Stimulated activated CD8-positive, alpha-beta memory T cell treated with anti-CD3 and anti-CD28 coated beads, Interleukin-12 subunit alpha, Interleukin-12 subunit beta, amount 100 ng/mL, for 24 hours (primary cell): ENCODE data around the gene HJURP.

Experiments
- DNase-seq: peaks from one replicate; pipeline ENCODE4 v3.0.0-alpha.2; 2020; ENCODE audit errors: extremely low read depth

HJURP gene

GRCh38 chr2:233815861-233816260 lies 38.5 kb downstream of the HJURP start:
- DNase-seq, result no peak

GRCh38 chr2:233814056-233814835 lies 40.1 kb downstream of the HJURP start:
- DNase-seq, result no peak

GRCh38 chr2:233813236-233814055 lies 40.9 kb downstream of the HJURP start:
- DNase-seq, result no peak

GRCh38 chr2:233811732-233812131 lies 42.6 kb downstream of the HJURP start:
- DNase-seq, result no peak

GRCh38 chr2:233811087-233811486 lies 43.2 kb downstream of the HJURP start:
- no peak for DNase-seq

GRCh38 chr2:233810385-233810784 lies 44.0 kb downstream of the HJURP start:
- no peak for DNase-seq

DNA sequence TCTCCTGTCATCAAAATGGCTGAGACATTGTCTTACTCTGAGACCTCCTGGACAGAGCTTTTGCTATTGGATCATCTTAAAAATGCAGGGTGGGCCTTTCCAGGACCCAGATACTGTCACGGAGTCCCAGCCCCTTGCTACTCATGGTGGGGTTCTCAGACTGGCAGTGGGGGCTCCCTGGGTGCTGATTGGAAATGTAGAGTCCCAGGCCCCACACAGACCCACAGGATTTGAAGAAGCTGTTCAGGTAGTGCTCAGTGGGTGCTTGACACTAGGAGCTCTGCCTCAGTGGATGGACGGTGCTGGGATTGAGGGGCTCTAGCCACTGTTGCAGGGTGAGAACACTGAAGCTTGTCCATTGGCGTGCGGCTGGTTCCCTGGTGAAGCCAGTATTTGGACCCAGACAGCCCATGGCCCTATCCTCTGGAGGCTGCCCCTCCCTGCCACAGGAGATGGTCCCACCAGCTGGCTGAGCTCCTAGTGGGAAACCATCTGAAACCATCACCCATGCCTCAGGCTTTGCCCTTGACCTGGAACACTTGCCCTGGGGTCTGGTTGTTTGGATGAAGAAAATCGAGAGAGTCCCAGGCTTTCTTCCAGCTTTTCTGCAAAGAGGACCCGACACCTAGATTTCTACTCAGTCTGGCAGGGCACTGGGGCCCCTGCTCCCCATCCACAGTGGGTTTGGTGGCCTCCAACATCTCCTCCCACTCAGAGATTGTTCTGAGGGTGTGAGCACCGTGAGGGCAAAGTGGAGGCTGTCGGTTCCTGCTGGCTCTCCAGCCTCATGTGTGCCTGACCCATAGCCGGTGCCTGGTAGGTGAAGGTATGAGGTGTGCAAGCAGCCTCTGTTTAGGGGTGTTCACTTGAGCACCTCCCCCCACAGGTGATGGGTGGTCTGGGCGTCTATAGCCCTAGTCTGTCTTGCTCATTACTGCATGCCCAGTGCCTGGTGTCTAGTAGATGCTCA lies 46.1 kb downstream of the HJURP start:
- DNase-seq, result no peak

- no peak for DNase-seq
Measured at GRCh38 chr2:233807215-233807865, 47.0 kb downstream of the HJURP start.

DNA sequence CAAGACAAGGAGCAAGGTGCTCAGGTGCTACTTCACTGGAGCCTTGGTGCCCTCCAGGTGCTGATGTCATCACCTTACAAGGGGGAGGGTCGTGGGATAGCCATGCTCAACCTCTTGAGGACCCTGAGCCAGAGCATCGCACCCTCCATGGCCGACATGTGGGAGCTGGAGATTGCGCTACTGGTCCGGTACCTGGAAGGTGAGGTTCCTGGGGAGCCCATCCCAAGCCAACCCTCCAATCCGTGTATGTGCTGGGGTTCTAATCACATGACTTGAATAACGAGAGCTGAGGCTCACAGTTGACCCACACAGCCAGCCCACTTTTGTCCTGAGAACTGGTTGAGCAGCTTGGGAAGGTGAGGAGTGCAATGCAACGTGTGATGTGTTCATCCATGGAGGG lies 50.3 kb downstream of the HJURP start:
- no peak for DNase-seq

DNA sequence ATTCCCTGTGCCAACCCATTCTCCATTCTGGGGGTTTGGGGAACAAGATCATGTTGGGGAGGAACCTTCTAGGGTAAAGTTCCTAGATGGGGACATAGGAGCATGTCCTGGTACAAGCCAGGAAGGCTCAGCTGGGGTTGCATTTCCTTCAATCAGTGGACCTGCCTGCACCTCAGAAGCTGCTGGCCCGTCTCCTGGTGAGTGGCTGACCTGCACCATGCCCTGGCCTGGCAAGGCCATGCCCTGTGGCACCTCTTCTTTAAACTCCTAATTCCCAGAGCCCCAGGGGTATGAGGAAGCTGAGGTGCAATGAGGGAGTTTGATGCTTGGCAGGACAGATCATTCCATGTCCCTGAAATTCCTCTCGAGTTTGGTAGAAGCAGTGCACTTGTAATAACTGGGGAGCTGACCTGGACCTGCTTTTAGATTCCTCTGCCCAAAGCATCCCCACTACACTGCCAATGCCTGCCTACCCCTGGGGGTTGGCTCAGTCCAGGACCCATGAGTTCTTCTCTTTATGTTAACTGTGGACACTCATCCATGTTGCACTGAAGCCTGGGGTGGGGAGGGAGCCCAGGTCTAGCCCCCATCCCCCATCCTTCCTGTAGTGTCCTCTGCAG lies 50.9 kb downstream of the HJURP start:
- DNase-seq, result no peak

- DNase-seq, result no peak
Measured at GRCh38 chr2:233802132-233802815, 52.1 kb downstream of the HJURP start.

DNA sequence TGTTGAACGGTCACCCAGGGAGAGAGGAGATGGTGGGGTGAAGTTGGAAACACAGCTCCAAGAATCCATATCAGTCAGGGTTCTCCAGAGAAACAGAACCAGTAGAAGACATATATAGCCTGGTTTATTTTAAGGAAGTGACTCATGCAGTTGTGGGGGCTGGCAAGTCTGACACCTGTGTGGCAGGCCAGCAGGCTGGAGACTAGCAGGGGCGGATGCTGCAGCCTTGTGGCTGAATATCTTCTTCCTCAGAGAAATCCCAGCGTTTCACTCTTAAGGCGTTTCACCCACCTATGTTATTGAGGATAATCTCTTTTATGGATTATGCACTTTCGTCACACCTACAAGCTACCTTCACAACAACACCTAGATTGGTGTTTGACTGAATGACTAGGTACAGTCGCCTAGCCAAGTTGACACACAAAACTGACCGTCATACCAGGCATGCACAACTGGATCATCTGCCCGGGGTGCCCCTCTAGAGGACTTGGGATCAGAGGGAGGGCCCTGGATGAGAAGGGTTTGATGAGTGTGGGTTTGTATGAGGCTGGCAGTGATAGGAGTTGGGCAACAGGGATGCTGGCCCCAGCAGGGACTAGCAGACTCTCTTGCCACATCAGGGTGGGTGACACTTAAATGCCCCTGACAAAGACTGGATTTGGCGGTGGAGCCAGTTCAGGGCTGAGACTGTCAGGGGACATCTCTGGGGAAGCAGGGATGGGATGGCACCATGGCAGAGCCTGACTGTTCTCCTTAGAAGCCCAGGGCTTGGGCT lies 52.8 kb downstream of the HJURP start:
- no peak for DNase-seq

DNA sequence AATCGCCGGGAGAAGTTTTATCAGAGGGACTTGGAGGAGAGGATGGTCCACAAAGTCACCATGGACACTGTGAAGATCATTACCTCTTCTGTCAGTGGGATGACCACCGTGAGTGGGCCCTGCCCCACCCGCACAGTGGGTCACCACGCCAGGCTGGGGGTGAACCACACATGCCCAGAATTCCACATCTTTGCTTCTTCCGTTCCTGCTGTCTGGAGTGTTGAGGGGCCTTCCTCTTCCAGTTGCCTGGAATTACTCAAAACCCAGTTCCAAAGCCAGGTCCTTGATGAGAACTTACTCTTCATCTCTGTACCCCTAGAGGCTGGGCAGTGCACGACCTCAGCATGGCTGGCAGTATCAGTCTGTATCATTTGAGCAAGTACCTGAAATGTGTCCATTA lies 54.1 kb downstream of the HJURP start:
- no peak for DNase-seq

GRCh38 chr2:233799716-233800115 lies 54.6 kb downstream of the HJURP start:
- DNase-seq, result no peak

DNA sequence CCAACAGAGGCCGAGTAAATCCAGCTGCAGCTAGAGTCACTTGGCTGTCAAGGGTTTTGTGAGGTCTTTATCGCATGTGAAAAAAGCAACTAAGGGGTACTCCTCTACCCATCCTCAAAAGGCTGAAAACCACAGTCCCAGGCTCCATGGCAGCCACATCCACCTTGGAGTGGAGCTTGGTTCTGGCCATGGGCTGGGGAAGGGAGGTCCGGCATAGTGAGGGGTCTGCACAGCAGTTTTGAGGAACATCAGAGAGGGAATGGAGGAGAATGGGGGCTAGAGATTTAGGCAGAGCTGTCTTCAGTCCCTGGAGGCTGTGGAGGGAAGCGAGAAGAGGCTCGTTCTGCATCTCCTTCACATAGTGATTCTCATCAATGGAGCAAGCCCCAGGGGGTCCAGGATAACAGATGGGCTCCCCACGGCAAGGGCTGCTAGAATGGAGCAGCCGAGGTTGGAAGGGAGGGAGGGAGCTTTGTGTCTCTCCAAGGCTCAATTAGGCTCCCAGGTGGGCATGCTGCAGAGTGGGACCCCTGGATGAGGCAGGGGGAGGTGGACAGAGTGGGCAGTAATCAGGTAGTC lies 55.2 kb downstream of the HJURP start:
- no peak for DNase-seq

DNA sequence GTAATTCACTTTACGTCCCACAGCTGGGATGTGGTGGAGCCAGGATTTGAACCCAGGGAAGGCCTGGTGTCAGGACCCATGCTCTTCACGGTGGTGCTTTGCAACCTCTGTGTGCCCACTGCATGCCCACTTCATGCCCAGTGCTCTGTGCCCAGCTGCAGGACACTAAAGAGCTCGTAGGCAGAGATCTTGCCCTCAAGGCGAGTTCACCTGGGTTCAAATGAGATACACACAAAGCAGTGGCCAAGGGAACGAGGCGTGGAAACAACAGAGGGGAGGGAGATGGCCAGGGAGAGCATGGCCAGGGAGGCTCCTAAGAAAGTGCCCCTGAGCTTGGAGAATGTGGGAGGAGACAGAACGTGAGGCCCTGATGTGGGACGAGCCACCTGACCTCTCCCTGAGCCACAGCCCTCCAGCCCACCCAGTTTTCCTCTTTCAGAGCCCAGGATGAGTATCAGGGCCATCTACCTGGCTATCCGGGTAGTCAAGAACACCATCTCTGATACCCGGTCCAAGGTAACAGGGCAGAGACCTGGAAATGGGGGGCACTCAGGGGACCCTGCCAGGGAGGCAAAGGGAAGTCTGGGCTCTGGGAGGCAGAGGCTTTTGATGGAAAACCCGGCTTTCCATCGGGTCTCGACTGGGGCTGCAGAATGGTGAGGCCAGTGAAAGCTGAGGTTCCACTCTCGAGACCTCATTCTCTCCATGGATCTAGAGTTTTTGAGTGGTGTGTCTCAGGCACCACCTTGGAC lies 55.8 kb downstream of the HJURP start:
- no peak for DNase-seq

GRCh38 chr2:233796254-233796653 lies 58.1 kb downstream of the HJURP start:
- no peak for DNase-seq

GRCh38 chr2:233795735-233796171 lies 58.6 kb downstream of the HJURP start:
- DNase-seq, result no peak
